Thyroid gland (tissue), 4 donors: ENCODE data around the gene LAMP1. TPM values are rescaled to one million over a fixed set of nuclear protein-coding genes. Genes with fewer than 3 reads are reported as not detected.

ENCODE experiments used
- DNase-seq, 2 donors: peaks; one replicate each; pipeline ENCODE4 v3.0.0-alpha.2; 2019
- H3K27ac ChIP-seq, 3 donors: fragments of 200-600 bp; sonication (generic); 1 replicate in 2 of 3; 2 replicates in 1 of 3; pipeline ENCODE4 v1.5.1; 2016 to 2019; ENCODE audit warnings: mild to moderate bottlenecking in 1 of 3, moderate library complexity in 1 of 3
- H3K27me3 ChIP-seq: fragments of 200-600 bp; sonication (generic); one replicate; pipeline ENCODE4 v1.5.1; 2019
- H3K36me3 ChIP-seq, 2 donors: fragments of 200-600 bp; sonication (generic); one replicate each; pipeline ENCODE4 v1.5.1; 2016 to 2019
- H3K4me1 ChIP-seq, 2 donors: fragments of 200-600 bp; sonication (generic); one replicate each; pipeline ENCODE4 v1.5.1; 2017 to 2019
- H3K4me3 ChIP-seq, 3 donors: fragments of 200-600 bp; sonication (generic); replicated peaks in 1 of 3; 1 replicate in 2 of 3; 2 replicates in 1 of 3; pipeline ENCODE4 v1.5.1; 2016; ENCODE audit warnings: mild to moderate bottlenecking in 1 of 3
- H3K9me3 ChIP-seq: fragments of 200-600 bp; sonication (generic); one replicate; pipeline ENCODE4 v1.5.1; 2017
- CTCF ChIP-seq, 6 experiments: fragments of 200-600 bp in 3 of 6; fragments of 450-650 bp in 3 of 6; sonication (generic) in 3 of 6; IDR thresholded peaks; one replicate each; pipeline ENCODE4 v1.5.1; 2016 to 2019; ENCODE audit warnings: antibody characterized with exemption in 6 of 6, mild to moderate bottlenecking in 2 of 6, inconsistent platforms in 1 of 6, moderate library complexity in 1 of 6
- POLR2A ChIP-seq, 2 donors: fragments of 450-650 bp; IDR thresholded peaks; one replicate each; pipeline ENCODE4 v1.6.1; 2017; ENCODE audit warnings: antibody characterized with exemption in 2 of 2, mild to moderate bottlenecking in 2 of 2, moderate library complexity in 1 of 2
- WGBS, 2 donors: methylation state at CpG; one replicate each; pipeline ENCODE4 v1.1.5; 2017; 5-methylcytosine and 5-hydroxymethylcytosine counted together
- intact Hi-C: fragments of 100-400 bp; cut with DNase I; formaldehyde crosslinking; loops from one replicate; pipeline ENCODE4 v1.15.1; 2023
- total RNA-seq, 4 donors: library from RNA; depleted of rRNA; stranded (reverse); fragments of >200 nt; gene quantifications; one replicate each; pipeline ENCODE4 v1.2.3, GENCODE V29; 2016

The LAMP1 gene
- total RNA-seq, 4 donors from 2014 or later, result 169 to 227 (median 206) TPM

DNA sequence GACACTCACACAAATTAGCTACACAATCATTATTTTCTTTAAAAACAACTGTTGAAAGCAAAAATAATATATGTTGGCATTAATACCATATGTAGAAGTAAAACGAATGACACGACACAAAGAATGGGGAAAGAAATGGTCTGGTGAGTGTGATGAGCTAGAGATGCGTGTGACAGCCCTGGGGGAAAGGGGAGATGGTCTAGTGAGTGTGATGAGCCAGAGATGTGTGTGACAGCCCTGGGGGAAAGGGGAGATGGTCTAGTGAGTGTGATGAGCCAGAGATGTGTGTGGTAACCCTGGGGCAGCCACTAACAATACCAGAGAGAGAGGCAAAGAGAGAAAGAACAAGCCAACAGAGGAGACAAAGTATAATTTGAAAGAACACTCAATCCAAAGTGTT lies 22.3 kb upstream of the LAMP1 start:
- WGBS, 2 donors, result 86 to 88% methylated on average over 3 of the region's 3 CpGs
- H3K4me3 ChIP-seq, result no peak overlapping the region
- peaks cover 0 to 5% of the 10 kb centered on the region in 2 donors for H3K4me1 ChIP-seq
- no peaks in the 10 kb centered on the region for H3K9me3 ChIP-seq
- no peak overlapping the region for H3K27ac ChIP-seq
- intact Hi-C loops, result no loop called here
- no peak for DNase-seq
- no peaks in the 10 kb centered on the region for H3K36me3 ChIP-seq
- TF ChIP-seq POLR2A (IDR thresholded peaks at IDR 0.05) (no peak), CTCF (IDR thresholded peaks at IDR 0.05) (no peak)
- H3K27me3 ChIP-seq, result no peaks in the 10 kb centered on the region

- H3K9me3 ChIP-seq, result no peaks in the 10 kb centered on the region
- intact Hi-C loops, result no loop called here
- TF ChIP-seq CTCF (IDR thresholded peaks at IDR 0.05), result peak in 4 of 6 experiments; percentile 42 to 54 (median 53)
- TF ChIP-seq POLR2A (IDR thresholded peaks at IDR 0.05), result no peak
- no peaks in the 10 kb centered on the region for H3K36me3 ChIP-seq
- peaks cover 0 to 5% of the 10 kb centered on the region in 2 donors for H3K4me1 ChIP-seq
- no peak overlapping the region for H3K4me3 ChIP-seq
- no peaks in the 10 kb centered on the region for H3K27me3 ChIP-seq
- DNase-seq, result peak; percentile 40 to 48
- WGBS, 2 donors, result 14 to 18% methylated on average over 3 of the region's 3 CpGs
- no peak overlapping the region for H3K27ac ChIP-seq
These were observed 21.7 kb upstream of the LAMP1 start for GRCh38 chr13:113275387-113275786.

- Histone ChIP-seq H3K9me3 (no peaks in the 10 kb centered on the region), H3K27ac (no peak overlapping the region), H3K4me1 (peaks cover 0 to 5% of the 10 kb centered on the region in 2 donors), H3K36me3 (no peaks in the 10 kb centered on the region), H3K27me3 (no peaks in the 10 kb centered on the region), H3K4me3 (no peak overlapping the region)
- no peak for TF ChIP-seq CTCF (IDR thresholded peaks at IDR 0.05)
- no peak for TF ChIP-seq POLR2A (IDR thresholded peaks at IDR 0.05)
- WGBS, 2 donors, result 85 to 87% methylated on average over 6 of the region's 6 CpGs
- no peak for DNase-seq
- intact Hi-C loops, result no loop called here
These were observed 16.9 kb upstream of the LAMP1 start for GRCh38 chr13:113280126-113280525.

DNA sequence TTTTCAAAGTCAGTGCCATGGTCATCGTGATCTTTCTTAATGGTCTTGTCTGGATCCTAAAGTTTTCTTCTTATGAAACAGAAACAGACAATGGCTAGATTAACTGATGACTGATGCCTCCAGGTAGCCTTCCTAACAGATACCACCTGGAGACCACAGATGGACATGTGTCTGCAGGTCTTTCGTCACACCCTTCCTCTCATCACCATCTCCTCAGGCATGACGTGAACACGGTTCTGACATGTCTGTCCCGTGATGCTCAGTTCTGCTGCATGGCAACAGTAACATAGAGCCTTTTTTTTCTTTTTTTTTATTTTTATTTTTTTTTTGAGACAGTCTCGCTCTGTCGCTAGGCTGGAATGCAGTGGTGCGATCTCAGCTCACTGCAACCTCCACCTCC lies 13.1 kb upstream of the LAMP1 start:
- 76 to 81% methylated on average over 8 of the region's 8 CpGs for WGBS, 2 donors
- Histone ChIP-seq H3K36me3 (no peaks in the 10 kb centered on the region), H3K4me1 (no peaks in the 10 kb centered on the region), H3K27ac (no peak overlapping the region), H3K9me3 (no peaks in the 10 kb centered on the region), H3K27me3 (no peaks in the 10 kb centered on the region), H3K4me3 (no peak overlapping the region)
- TF ChIP-seq CTCF (IDR thresholded peaks at IDR 0.05) (no peak), POLR2A (IDR thresholded peaks at IDR 0.05) (no peak)
- intact Hi-C loops, result no loop called here
- DNase-seq, result no peak

DNA sequence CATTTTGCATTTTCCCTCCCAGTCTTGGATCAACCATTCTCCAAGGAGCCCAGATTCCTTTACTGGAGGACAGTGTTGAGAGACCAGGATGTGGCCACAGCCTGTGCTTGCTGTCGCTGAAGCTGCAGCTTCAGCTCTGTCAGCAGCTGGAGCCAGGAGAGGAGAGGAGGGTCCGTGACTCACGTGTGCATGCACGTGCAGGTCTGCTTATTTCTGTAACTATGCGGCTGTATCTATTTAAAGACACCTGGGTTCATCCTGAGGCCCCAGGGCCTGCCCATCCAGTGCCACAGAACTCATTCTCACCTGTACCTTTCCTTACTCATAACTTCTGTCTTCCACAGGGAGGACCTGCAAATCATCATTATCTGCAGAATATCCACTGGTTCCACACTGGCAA lies 8.2 kb upstream of the LAMP1 start:
- Histone ChIP-seq H3K9me3 (no peaks in the 10 kb centered on the region), H3K27me3 (no peaks in the 10 kb centered on the region), H3K27ac (no peak overlapping the region), H3K36me3 (no peaks in the 10 kb centered on the region), H3K4me1 (no peaks in the 10 kb centered on the region), H3K4me3 (no peak overlapping the region)
- no peak for DNase-seq
- intact Hi-C loops, result no loop called here
- no peak for TF ChIP-seq CTCF (IDR thresholded peaks at IDR 0.05)
- TF ChIP-seq POLR2A (IDR thresholded peaks at IDR 0.05), result no peak
- WGBS, 2 donors, result 50 to 61% methylated on average over 5 of the region's 5 CpGs
